ENCODE data around the gene WASL. TPM values are rescaled to one million over a fixed set of nuclear protein-coding genes. Genes with fewer than 3 reads are reported as not detected.

The WASL gene
- total RNA-seq, 1 experiment from 2014 or later = 25.8 TPM

Other genes starting within 250 kb of the WASL start
- 0.39 and 1.1 TPM in 2 replicates for gene IQUB, start 214.4 kb downstream of the WASL start, total RNA-seq (2014; rRNA removed; shearing (Covaris generic))
- gene NDUFA5, start 191.2 kb downstream of the WASL start, total RNA-seq (2014; rRNA removed; shearing (Covaris generic)) = 78.8 and 102 TPM in 2 replicates
- gene ASB15, start 147.2 kb downstream of the WASL start, total RNA-seq (2014; rRNA removed; shearing (Covaris generic)) = 0.12 TPM in 1 of 2 replicates, not detected in the other
- gene LMOD2, start 93.1 kb downstream of the WASL start, total RNA-seq (2014; rRNA removed; shearing (Covaris generic)) = not detected in 2 replicates
- gene HYAL4, start 96.2 kb upstream of the WASL start, total RNA-seq (2014; rRNA removed; shearing (Covaris generic)) = not detected in 2 replicates
- gene SPAM1, start 176.2 kb upstream of the WASL start, total RNA-seq (2014; rRNA removed; shearing (Covaris generic)) = not detected in 2 replicates

All from RPMI7951 (cell line).